Measurements from ENCODE around the gene ZBTB7C.
A peak's percentile ranks its signal among the peaks of the same experiment; 100 is the strongest.

Gene ZBTB7C

GRCh38 chr18:48412339-48412929 lies 3.3 kb upstream of the ZBTB7C start:
- Histone ChIP-seq H3K27me3 (ENCODE audit: control insufficient read depth, insufficient read depth, low read length) (no peaks in the 10 kb centered on the region), H3K4me1 (peaks cover 4% of the 10 kb centered on the region)

GRCh38 chr18:48410095-48410920 lies 1.1 kb upstream of the ZBTB7C start:
- Histone ChIP-seq H3K27me3 (ENCODE audit: control insufficient read depth, insufficient read depth, low read length) (no peaks in the 10 kb centered on the region), H3K9me3 (ENCODE audit: control insufficient read depth, low read length) (no peaks in the 10 kb centered on the region), H3K36me3 (ENCODE audit: control insufficient read depth, insufficient read depth, low read length) (no peaks in the 10 kb centered on the region), H3K79me2 (no peaks in the 10 kb centered on the region), H3K27ac (peak overlapping the region; percentile 57), H3K4me3 (ENCODE audit: low read depth, low read length) (peak overlapping the region; percentile 70), H3K4me2 (ENCODE audit: low read length) (peak overlapping the region; percentile 88), H3K9ac (no peak overlapping the region), H2AFZ (peak overlapping the region; percentile 92), H3K4me1 (peaks cover 4% of the 10 kb centered on the region)
- TF ChIP-seq CTCF (IDR thresholded peaks at IDR 0.05), result no peak

More at GRCh38 chr18:48412339-48412929, 3.3 kb upstream of the ZBTB7C start:
- no peaks in the 10 kb centered on the region for H3K9me3 ChIP-seq (ENCODE audit: control insufficient read depth, low read length)
- H3K4me3 ChIP-seq (ENCODE audit: low read depth, low read length), result no peak overlapping the region
- peak; percentile 77 for TF ChIP-seq CTCF (IDR thresholded peaks at IDR 0.05)
- no peak overlapping the region for H2AFZ ChIP-seq
- H3K27ac ChIP-seq, result no peak overlapping the region
- H3K4me2 ChIP-seq (ENCODE audit: low read length), result no peak overlapping the region
- H3K9ac ChIP-seq, result no peak overlapping the region
- no peaks in the 10 kb centered on the region for H3K79me2 ChIP-seq
- no peaks in the 10 kb centered on the region for H3K36me3 ChIP-seq (ENCODE audit: control insufficient read depth, insufficient read depth, low read length)

GRCh38 chr18:48409591-48410094 lies 460 bp upstream of the ZBTB7C start:
- Histone ChIP-seq H3K4me2 (ENCODE audit: low read length) (peak overlapping the region; percentile 88), H3K4me3 (ENCODE audit: low read depth, low read length) (peak overlapping the region; percentile 70), H3K4me1 (peaks cover 4% of the 10 kb centered on the region), H3K9me3 (ENCODE audit: control insufficient read depth, low read length) (no peaks in the 10 kb centered on the region), H3K79me2 (no peaks in the 10 kb centered on the region), H3K36me3 (ENCODE audit: control insufficient read depth, insufficient read depth, low read length) (no peaks in the 10 kb centered on the region), H3K9ac (no peak overlapping the region), H2AFZ (peak overlapping the region; percentile 92), H3K27ac (peak overlapping the region; percentile 57), H3K27me3 (ENCODE audit: control insufficient read depth, insufficient read depth, low read length) (no peaks in the 10 kb centered on the region)
- TF ChIP-seq CTCF (IDR thresholded peaks at IDR 0.05), result no peak

- Histone ChIP-seq H3K9ac (no peak overlapping the region), H3K4me3 (ENCODE audit: low read depth, low read length) (peak overlapping the region; percentile 49), H3K4me2 (ENCODE audit: low read length) (peak overlapping the region; percentile 90), H3K27me3 (ENCODE audit: control insufficient read depth, insufficient read depth, low read length) (no peaks in the 10 kb centered on the region), H3K79me2 (no peaks in the 10 kb centered on the region), H3K36me3 (ENCODE audit: control insufficient read depth, insufficient read depth, low read length) (no peaks in the 10 kb centered on the region), H3K4me1 (peaks cover 4% of the 10 kb centered on the region), H3K27ac (no peak overlapping the region), H3K9me3 (ENCODE audit: control insufficient read depth, low read length) (no peaks in the 10 kb centered on the region), H2AFZ (peak overlapping the region; percentile 43)
- TF ChIP-seq CTCF (IDR thresholded peaks at IDR 0.05), result no peak
These were observed 964 bp downstream of the ZBTB7C start for GRCh38 chr18:48408111-48408726.
